DOHH2 (cell line): ENCODE results near the gene ZNF800.

Experiments used
- H3F3A ChIP-seq: fragments of 200-600 bp; sonication (generic), shearing (Covaris generic); 2 replicates; pipeline ENCODE4 v1.6.0; 2016; ENCODE audit warnings: antibody characterized with exemption, mild to moderate bottlenecking; ENCODE audit not compliant: control insufficient read depth, insufficient read depth
- H3K27ac ChIP-seq: fragments of 200-600 bp; sonication (generic); 2 replicates; pipeline ENCODE4 v1.5.1; 2014; ENCODE audit warnings: low read depth, mild to moderate bottlenecking, low read length, moderate library complexity
- H3K27me3 ChIP-seq: fragments of 200-600 bp; sonication (generic); 2 replicates; pipeline ENCODE4 v1.6.1; 2014; ENCODE audit warnings: mild to moderate bottlenecking, low read length, mixed read lengths; ENCODE audit not compliant: control insufficient read depth
- H3K36me3 ChIP-seq: fragments of 200-600 bp; sonication (generic); 2 replicates; pipeline ENCODE4 v1.6.1; 2014; ENCODE audit warnings: mild to moderate bottlenecking, low read length, moderate library complexity, mixed read lengths; ENCODE audit not compliant: control insufficient read depth
- H3K4me1 ChIP-seq: fragments of 200-600 bp; sonication (generic); 2 replicates; pipeline ENCODE4 v1.6.1; 2014; ENCODE audit warnings: mild to moderate bottlenecking, low read length, mixed read lengths; ENCODE audit not compliant: control insufficient read depth
- H3K4me2 ChIP-seq: fragments of 200-600 bp; sonication (generic); 2 replicates; pipeline ENCODE4 v1.6.0; 2014; ENCODE audit warnings: mild to moderate bottlenecking, low read length, moderate library complexity
- H3K4me3 ChIP-seq: fragments of 200-600 bp; sonication (generic); 2 replicates; pipeline ENCODE4 v1.5.1; 2014; ENCODE audit warnings: mild to moderate bottlenecking, low read length, mixed read lengths
- H3K79me2 ChIP-seq: fragments of 200-600 bp; sonication (generic); 2 replicates; pipeline ENCODE4 v1.6.1; 2014; ENCODE audit warnings: mild to moderate bottlenecking, low read length, mixed read lengths; ENCODE audit not compliant: control insufficient read depth
- H3K9me2 ChIP-seq: fragments of 200-600 bp; sonication (generic); replicated peaks from 2 replicates; pipeline ENCODE4 v1.6.1; 2014; ENCODE audit warnings: mild to moderate bottlenecking, low read length, mixed read lengths; ENCODE audit not compliant: control insufficient read depth
- H3K9me3 ChIP-seq: fragments of 200-600 bp; sonication (generic); 2 replicates; pipeline ENCODE4 v1.6.1; 2014; ENCODE audit warnings: antibody characterized with exemption, low read length, mixed read lengths; ENCODE audit not compliant: control insufficient read depth, insufficient read depth
- H4K20me1 ChIP-seq: fragments of 200-600 bp; sonication (generic); 2 replicates; pipeline ENCODE4 v1.6.0; 2014; ENCODE audit warnings: low read depth, mild to moderate bottlenecking, antibody characterized with exemption, low read length, moderate library complexity; ENCODE audit not compliant: control insufficient read depth, insufficient read depth
- CTCF ChIP-seq: fragments of 200-600 bp; sonication (generic); IDR thresholded peaks from one replicate; pipeline ENCODE4 v1.5.1; 2014; ENCODE audit warnings: antibody characterized with exemption, mild to moderate bottlenecking, low read depth, low read length; ENCODE audit not compliant: poor library complexity, severe bottlenecking
- EZH2phosphoT487 ChIP-seq: fragments of 200-600 bp; sonication (generic); IDR thresholded peaks from 2 replicates; pipeline ENCODE4 v1.6.1; 2017; ENCODE audit warnings: borderline replicate concordance, mild to moderate bottlenecking, antibody characterized with exemption, low read length, moderate library complexity, mixed read lengths

The ZNF800 gene

GRCh38 chr7:127392566-127393367 is at the start of gene ZNF800:
TSS of gene ZNF800 (minus strand) at chr7:127392708. CDS start at chr7:127391557, 1,151 bp downstream.
- Histone ChIP-seq H3K9me3 (no peaks in the 10 kb centered on the region), H3K36me3 (peaks cover 45% of the 10 kb centered on the region), H3K4me3 (peak within 1 kb of the TSS; percentile 92), H4K20me1 (peaks cover 18% of the 10 kb centered on the region), H3K4me1 (peaks cover 70% of the 10 kb centered on the region), H3F3A (peaks cover 18% of the 10 kb centered on the region), H3K4me2 (peak within 1 kb of the TSS; percentile 97), H3K27ac (peak within 1 kb of the TSS; percentile 71), H3K9me2 (no peaks in the 10 kb centered on the region), H3K79me2 (peaks cover 55% of the 10 kb centered on the region), H3K27me3 (no peaks in the 10 kb centered on the region)
- TF ChIP-seq EZH2phosphoT487 (no peak), CTCF (no peak)

- Histone ChIP-seq H3K79me2 (no peaks in the 10 kb centered on the region), H3K4me2 (no peak overlapping the region), H3K9me2 (no peaks in the 10 kb centered on the region), H3K27ac (no peak overlapping the region), H3K4me3 (no peak overlapping the region), H3K4me1 (no peaks in the 10 kb centered on the region), H3K9me3 (peaks cover 4% of the 10 kb centered on the region; the same call in 1 of the 2 replicates), H4K20me1 (no peaks in the 10 kb centered on the region), H3K27me3 (peaks cover 4% of the 10 kb centered on the region), H3K36me3 (no peaks in the 10 kb centered on the region), H3F3A (no peaks in the 10 kb centered on the region)
- TF ChIP-seq EZH2phosphoT487 (no peak), CTCF (no peak)
Measured at GRCh38 chr7:127440206-127440605, 47.7 kb upstream of the ZNF800 start.

GRCh38 chr7:127438836-127439235 is 46.3 kb upstream of the ZNF800 start:
- H3K27ac ChIP-seq: no peak overlapping the region
- no peaks in the 10 kb centered on the region for H4K20me1 ChIP-seq
- no peaks in the 10 kb centered on the region for H3K79me2 ChIP-seq
- H3K36me3 ChIP-seq: no peaks in the 10 kb centered on the region
- H3K4me1 ChIP-seq: no peaks in the 10 kb centered on the region
- H3K9me2 ChIP-seq: no peaks in the 10 kb centered on the region
- H3K9me3 ChIP-seq: peaks cover 4% of the 10 kb centered on the region; the same call in 1 of the 2 replicates
- no peak overlapping the region for H3K4me3 ChIP-seq
- H3K4me2 ChIP-seq: no peak overlapping the region
- TF ChIP-seq CTCF (no peak), EZH2phosphoT487 (no peak)
- H3F3A ChIP-seq: no peaks in the 10 kb centered on the region
- H3K27me3 ChIP-seq: peaks cover 4% of the 10 kb centered on the region
